Thyroid gland (tissue), 4 donors: Measurements from ENCODE around the gene BUD23.

Experiments used
- CTCF ChIP-seq, 6 experiments: fragments of 200-600 bp in 3 of 6; fragments of 450-650 bp in 3 of 6; sonication (generic) in 3 of 6; IDR thresholded peaks; one replicate each; pipeline ENCODE4 v1.5.1; 2016 to 2019; ENCODE audit warnings: antibody characterized with exemption in 6 of 6, mild to moderate bottlenecking in 2 of 6, inconsistent platforms in 1 of 6, moderate library complexity in 1 of 6
- POLR2A ChIP-seq, 2 donors: fragments of 450-650 bp; IDR thresholded peaks; one replicate each; pipeline ENCODE4 v1.6.1; 2017; ENCODE audit warnings: antibody characterized with exemption in 2 of 2, mild to moderate bottlenecking in 2 of 2, moderate library complexity in 1 of 2

DNA sequence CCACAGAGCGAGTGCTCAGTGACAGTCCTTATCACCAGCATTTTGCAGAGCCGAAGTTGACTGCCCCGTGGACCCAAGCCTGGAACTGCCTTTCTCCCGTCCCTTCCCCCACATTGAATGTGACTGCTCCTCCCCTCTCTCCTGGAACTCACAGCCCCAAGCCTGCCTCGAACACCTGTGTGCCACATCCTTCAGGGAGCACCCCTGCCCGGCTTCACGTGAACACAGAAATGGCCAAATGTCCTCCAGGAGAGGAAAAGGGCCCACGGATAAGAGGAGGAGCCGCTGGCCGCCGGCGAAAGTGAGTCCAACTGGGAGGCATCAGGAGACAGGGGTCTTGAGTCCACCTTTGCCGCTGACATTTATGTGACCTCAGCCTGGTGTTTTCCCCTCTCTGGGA, 19.8 kb downstream of the BUD23 start:
- TF ChIP-seq POLR2A (IDR thresholded peaks at IDR 0.05) (no peak), CTCF (IDR thresholded peaks at IDR 0.05) (no peak)
